Measurements from ENCODE around the gene GNB2.
"Not testable (repeated sequence)": the region's sequence is repeated elsewhere in the genome, so short reads cannot be mapped to it uniquely, and the experiment has no call there.

Gene GNB2

DNA sequence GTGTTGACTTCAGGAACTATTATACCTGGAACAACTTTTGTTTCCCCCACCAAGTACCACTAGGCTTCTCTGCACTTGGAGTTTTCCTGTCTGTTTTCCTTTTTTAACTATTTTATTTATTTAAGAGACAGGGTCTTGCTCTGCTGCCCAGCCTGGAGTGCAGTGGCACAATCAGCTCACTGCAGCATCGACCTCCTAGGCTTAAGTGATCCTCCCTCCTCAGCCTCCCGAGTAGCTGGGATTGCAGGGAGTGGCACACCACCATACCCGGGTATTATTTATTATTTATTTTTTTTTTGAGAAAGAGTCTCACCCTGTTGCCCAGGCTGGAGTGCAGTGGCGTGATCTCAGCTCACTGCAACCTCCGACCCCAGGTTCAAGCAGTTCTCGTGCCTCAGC is 22.6 kb downstream of the GNB2 start:
- H3K4me3 Mint-ChIP-seq, result peak overlapping the region; percentile 64
- peaks cover 26% of the 10 kb centered on the region for H3K4me1 Mint-ChIP-seq
- TF ChIP-seq, protein P1, sequence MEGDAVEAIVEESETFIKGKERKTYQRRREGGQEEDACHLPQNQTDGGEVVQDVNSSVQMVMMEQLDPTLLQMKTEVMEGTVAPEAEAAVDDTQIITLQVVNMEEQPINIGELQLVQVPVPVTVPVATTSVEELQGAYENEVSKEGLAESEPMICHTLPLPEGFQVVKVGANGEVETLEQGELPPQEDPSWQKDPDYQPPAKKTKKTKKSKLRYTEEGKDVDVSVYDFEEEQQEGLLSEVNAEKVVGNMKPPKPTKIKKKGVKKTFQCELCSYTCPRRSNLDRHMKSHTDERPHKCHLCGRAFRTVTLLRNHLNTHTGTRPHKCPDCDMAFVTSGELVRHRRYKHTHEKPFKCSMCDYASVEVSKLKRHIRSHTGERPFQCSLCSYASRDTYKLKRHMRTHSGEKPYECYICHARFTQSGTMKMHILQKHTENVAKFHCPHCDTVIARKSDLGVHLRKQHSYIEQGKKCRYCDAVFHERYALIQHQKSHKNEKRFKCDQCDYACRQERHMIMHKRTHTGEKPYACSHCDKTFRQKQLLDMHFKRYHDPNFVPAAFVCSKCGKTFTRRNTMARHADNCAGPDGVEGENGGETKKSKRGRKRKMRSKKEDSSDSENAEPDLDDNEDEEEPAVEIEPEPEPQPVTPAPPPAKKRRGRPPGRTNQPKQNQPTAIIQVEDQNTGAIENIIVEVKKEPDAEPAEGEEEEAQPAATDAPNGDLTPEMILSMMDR (IDR thresholded peaks at IDR 0.05), result no peak
- no peaks in the 10 kb centered on the region for H3K36me3 Mint-ChIP-seq (ENCODE audit: low read depth)
- no peak for DNase-seq
- peaks cover 49% of the 10 kb centered on the region for H3K27me3 Mint-ChIP-seq (ENCODE audit: low read depth, poor library complexity)
- no peak overlapping the region for H3K27ac Mint-ChIP-seq
- H3K9me3 Mint-ChIP-seq, result no peaks in the 10 kb centered on the region

DNA sequence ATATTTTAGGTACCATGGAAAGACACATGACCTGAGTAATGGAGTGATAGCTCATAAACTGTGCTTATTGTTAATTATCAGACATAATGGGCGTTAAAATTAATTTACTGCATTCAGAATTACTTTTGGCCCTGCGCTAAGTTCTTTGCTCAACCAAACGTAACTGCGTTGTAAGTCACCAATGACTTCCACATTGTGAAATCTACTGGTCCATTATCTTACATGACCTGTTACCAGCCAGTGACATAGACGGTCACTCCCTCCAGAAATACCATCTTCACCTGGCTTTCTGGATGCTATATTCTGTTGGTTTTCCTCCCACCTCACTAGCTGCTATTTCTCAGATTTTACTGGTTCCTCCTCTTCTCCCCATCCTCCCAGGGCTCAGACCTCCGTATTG is 25.5 kb downstream of the GNB2 start:
- H3K27ac Mint-ChIP-seq, result no peak overlapping the region
- no peaks in the 10 kb centered on the region for H3K36me3 Mint-ChIP-seq (ENCODE audit: low read depth)
- H3K4me3 Mint-ChIP-seq, result no peak overlapping the region

DNA sequence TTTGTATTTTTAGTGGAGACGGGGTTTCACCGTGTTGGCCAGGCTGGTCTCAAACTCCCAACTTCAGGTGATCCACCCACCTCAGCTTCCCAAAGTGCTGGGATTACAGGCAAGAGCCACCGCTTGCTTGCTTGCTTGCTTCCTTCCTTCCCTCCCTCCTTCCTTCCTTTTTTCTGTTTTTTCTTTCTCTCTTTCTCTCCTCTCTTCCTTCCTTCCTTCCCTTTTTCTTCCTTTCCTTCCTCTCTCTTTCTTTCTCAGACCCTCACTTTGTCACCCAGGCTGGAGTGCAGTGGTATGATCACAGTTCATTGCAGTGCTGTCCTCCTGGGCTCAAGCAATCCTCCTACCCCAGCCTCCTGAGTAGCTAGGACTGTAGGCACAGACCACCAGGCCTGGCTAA is 27.5 kb downstream of the GNB2 start:
- H3K9me3 Mint-ChIP-seq; H3K36me3 Mint-ChIP-seq (ENCODE audit: low read depth); H3K4me1 Mint-ChIP-seq; DNase-seq; H3K27ac Mint-ChIP-seq; H3K4me3 Mint-ChIP-seq: not testable (repeated sequence)
- H3K27me3 Mint-ChIP-seq (ENCODE audit: low read depth, poor library complexity), result peaks cover 41% of the 10 kb centered on the region

More for the DNA sequence above, 25.5 kb downstream of the GNB2 start:
- TF ChIP-seq, protein P1 (IDR thresholded peaks at IDR 0.05), result no peak
- peaks cover 56% of the 10 kb centered on the region for H3K27me3 Mint-ChIP-seq (ENCODE audit: low read depth, poor library complexity)
- no peaks in the 10 kb centered on the region for H3K9me3 Mint-ChIP-seq
- no peak for DNase-seq
- peaks cover 5% of the 10 kb centered on the region for H3K4me1 Mint-ChIP-seq

DNA sequence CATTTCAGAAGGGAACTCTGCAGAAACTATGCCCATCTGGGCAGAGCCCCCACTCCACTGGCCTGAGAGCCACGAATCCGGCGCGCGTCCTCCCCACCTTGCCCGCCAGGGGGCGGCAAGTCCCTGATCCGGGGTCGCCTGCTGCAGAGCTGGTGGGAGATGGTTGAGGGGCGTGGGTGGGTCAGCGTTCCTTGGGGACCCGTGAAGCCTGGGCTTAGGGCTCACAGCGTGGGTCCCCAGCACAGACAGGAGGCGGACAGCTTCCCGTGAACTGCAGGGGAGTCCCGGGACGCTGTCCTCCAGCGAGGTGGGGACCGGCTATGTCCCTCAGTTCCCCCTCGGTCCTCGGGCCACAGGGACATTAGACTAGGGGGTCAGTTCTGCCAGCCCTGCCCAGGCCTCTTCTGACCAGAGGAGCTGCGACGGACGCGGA is 31.8 kb downstream of the GNB2 start:
- peak; percentile 93 for DNase-seq
- peak overlapping the region; percentile 99 for H3K4me3 Mint-ChIP-seq
- H3K4me1 Mint-ChIP-seq, result peaks cover 18% of the 10 kb centered on the region
- TF ChIP-seq, protein P1 (IDR thresholded peaks at IDR 0.05), result peak; percentile 94
- no peaks in the 10 kb centered on the region for H3K9me3 Mint-ChIP-seq
- H3K27ac Mint-ChIP-seq, result peak overlapping the region; percentile 75
- peaks cover 17% of the 10 kb centered on the region for H3K27me3 Mint-ChIP-seq (ENCODE audit: low read depth, poor library complexity)
- peaks cover 8% of the 10 kb centered on the region for H3K36me3 Mint-ChIP-seq (ENCODE audit: low read depth)

DNA sequence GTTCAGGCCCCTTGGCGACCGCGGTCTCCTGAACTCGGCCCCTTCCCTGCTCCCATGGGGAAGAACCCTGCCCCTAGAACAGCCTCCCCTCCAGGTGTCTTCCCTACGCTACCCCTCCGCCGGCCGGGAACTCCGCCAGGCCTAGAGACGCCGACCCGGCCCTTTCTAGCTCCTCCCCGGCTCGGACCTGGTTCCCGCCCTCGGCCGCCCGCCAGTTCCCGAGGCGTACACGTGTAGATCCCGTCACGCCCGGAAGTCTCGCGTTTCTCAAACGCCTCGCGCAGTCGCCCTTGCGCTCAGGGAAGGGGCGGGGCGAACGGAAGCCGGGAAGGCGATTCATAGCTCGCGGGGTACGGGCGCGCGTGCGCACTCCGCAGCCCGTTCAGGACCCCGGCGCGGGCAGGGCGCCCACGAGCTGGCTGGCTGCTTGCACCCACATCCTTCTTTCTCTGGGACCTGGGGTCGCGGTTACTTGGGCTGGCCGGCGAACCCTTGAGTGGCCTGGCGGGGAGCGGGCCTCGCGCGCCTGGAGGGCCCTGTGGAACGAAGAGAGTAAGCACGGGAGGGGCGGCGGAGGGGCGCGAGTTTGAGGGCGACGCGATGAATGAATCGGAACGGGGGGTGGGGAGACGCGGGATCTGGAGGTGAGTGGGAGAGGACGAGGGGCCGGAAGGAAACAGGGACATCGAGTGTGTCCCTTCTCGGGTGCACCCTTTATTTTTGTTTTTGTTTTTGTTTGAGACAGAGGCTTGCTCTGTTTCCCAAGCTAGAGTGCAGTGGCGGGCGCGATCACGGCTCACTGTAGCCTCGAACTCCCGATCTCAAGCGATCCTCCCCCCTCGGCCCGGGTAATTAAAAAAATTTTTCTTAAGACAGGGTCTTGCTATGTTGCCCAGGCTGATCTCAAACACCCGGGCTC is 32.5 kb downstream of the GNB2 start, which contains the start of gene POP7:
Gene POP7, plus strand, starts transcription at position 369 of the 919 bp plus-strand sequence. CDS start 710 bp downstream, outside the sequence.
- peaks cover 10% of the 10 kb centered on the region for H3K27me3 Mint-ChIP-seq (ENCODE audit: low read depth, poor library complexity)
- peaks cover 8% of the 10 kb centered on the region for H3K36me3 Mint-ChIP-seq (ENCODE audit: low read depth)
- DNase-seq, result peak; percentile 99
- peak within 1 kb of the TSS; percentile 99 for H3K4me3 Mint-ChIP-seq
- peak within 1 kb of the TSS; percentile 79 for H3K27ac Mint-ChIP-seq
- no peaks in the 10 kb centered on the region for H3K9me3 Mint-ChIP-seq
- peaks cover 21% of the 10 kb centered on the region for H3K4me1 Mint-ChIP-seq
- TF ChIP-seq, protein P1 (IDR thresholded peaks at IDR 0.05), result no peak

DNA sequence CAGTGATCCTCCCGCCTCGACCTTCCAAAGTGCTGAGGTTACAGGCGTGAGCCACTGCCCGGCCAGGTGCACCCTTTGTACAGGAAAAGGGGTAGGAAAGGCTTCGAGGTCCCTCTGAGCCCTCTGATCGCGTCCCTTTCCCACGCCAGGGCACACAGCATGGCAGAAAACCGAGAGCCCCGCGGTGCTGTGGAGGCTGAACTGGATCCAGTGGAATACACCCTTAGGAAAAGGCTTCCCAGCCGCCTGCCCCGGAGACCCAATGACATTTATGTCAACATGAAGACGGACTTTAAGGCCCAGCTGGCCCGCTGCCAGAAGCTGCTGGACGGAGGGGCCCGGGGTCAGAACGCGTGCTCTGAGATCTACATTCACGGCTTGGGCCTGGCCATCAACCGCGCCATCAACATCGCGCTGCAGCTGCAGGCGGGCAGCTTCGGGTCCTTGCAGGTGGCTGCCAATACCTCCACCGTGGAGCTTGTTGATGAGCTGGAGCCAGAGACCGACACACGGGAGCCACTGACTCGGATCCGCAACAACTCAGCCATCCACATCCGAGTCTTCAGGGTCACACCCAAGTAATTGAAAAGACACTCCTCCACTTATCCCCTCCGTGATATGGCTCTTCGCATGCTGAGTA is 33.3 kb downstream of the GNB2 start:
- TF ChIP-seq, protein P1 (IDR thresholded peaks at IDR 0.05), result no peak
- Mint-ChIP-seq H3K4me3 (peak overlapping the region; percentile 99), H3K9me3 (no peaks in the 10 kb centered on the region), H3K36me3 (ENCODE audit: low read depth) (peaks cover 8% of the 10 kb centered on the region), H3K27me3 (ENCODE audit: low read depth, poor library complexity) (peaks cover 3% of the 10 kb centered on the region), H3K4me1 (peaks cover 21% of the 10 kb centered on the region), H3K27ac (peak overlapping the region; percentile 44)
- peak; percentile 27 for DNase-seq
